Tibial nerve (tissue), 4 donors: Measurements from ENCODE around the gene RIOX2. TPM values are rescaled to one million over a fixed set of nuclear protein-coding genes. Genes with fewer than 3 reads are reported as not detected.

Experiments
- DNase-seq, 2 donors: peaks; one replicate each; pipeline ENCODE4 v3.0.0-alpha.2; 2019; ENCODE audit warnings: low spot score in 2 of 2
- H3K27ac ChIP-seq, 4 donors: fragments of 200-600 bp; sonication (generic) in 3 of 4; one replicate each; pipeline ENCODE4 v1.5.1; 2017 to 2019; ENCODE audit warnings: mild to moderate bottlenecking in 1 of 4
- H3K27me3 ChIP-seq, 2 donors: fragments of 200-600 bp; sonication (generic) in 1 of 2; one replicate each; pipeline versions ENCODE4 v1.5.1 to v1.6.0; 2017 to 2019
- H3K36me3 ChIP-seq, 3 donors: fragments of 200-600 bp; sonication (generic); one replicate each; pipeline ENCODE4 v1.5.1; 2018 to 2019
- H3K4me1 ChIP-seq, 4 donors: fragments of 200-600 bp; sonication (generic) in 3 of 4; one replicate each; pipeline ENCODE4 v1.5.1; 2017 to 2019
- H3K4me3 ChIP-seq, 4 donors: fragments of 200-600 bp; sonication (generic) in 3 of 4; one replicate each; pipeline ENCODE4 v1.5.1; 2017 to 2019; ENCODE audit warnings: mild to moderate bottlenecking in 1 of 4, moderate library complexity in 1 of 4
- H3K9me3 ChIP-seq, 4 donors: fragments of 200-600 bp; sonication (generic) in 3 of 4; one replicate each; pipeline ENCODE4 v1.5.1; 2017 to 2019
- CTCF ChIP-seq, 5 experiments: fragments of 200-600 bp in 3 of 5; fragments of 450-650 bp in 2 of 5; sonication (generic) in 3 of 5; IDR thresholded peaks; one replicate each; pipeline ENCODE4 v1.5.1; 2016 to 2019; ENCODE audit warnings: antibody characterized with exemption in 5 of 5, mild to moderate bottlenecking in 3 of 5, moderate library complexity in 2 of 5
- EP300 ChIP-seq, 2 donors: sonication (generic); formaldehyde crosslinking; IDR thresholded peaks; one replicate each; pipeline ENCODE4 v1.6.1; 2017; ENCODE audit warnings: antibody characterized with exemption in 2 of 2, mild to moderate bottlenecking in 1 of 2
- POLR2A ChIP-seq, 2 donors: fragments of 450-650 bp; IDR thresholded peaks; one replicate each; pipeline ENCODE4 v1.6.1; 2017; ENCODE audit warnings: antibody characterized with exemption in 2 of 2, mild to moderate bottlenecking in 2 of 2, moderate library complexity in 2 of 2
- WGBS, 2 donors: methylation state at CpG; one replicate each; pipeline ENCODE4 v1.1.5; 2018; 5-methylcytosine and 5-hydroxymethylcytosine counted together
- total RNA-seq, 4 donors: library from RNA; depleted of rRNA; stranded (reverse); fragments of >200 nt; gene quantifications; one replicate each; pipeline ENCODE4 v1.1.0, GENCODE V29; 2016

RIOX2 gene
- total RNA-seq, 4 donors from 2014 or later = 24.9 to 27.0 (median 26.8) TPM

GRCh38 chr3:97990624-97991292 lies 18.5 kb upstream of the RIOX2 start:
- WGBS, 2 donors = 33 to 43% methylated on average over 2 of the region's 2 CpGs
- TF ChIP-seq CTCF (IDR thresholded peaks at IDR 0.05) (no peak), EP300 (IDR thresholded peaks at IDR 0.05) (no peak), POLR2A (IDR thresholded peaks at IDR 0.05) (no peak)
- H3K4me3 ChIP-seq = no peak overlapping the region
- H3K9me3 ChIP-seq = no peaks in the 10 kb centered on the region
- H3K4me1 ChIP-seq = no peaks in the 10 kb centered on the region
- H3K27me3 ChIP-seq = no peaks in the 10 kb centered on the region
- no peaks in the 10 kb centered on the region for H3K36me3 ChIP-seq
- no peak overlapping the region for H3K27ac ChIP-seq
- no peak for DNase-seq

- WGBS, 2 donors = 95 to 98% methylated on average over 3 of the region's 3 CpGs
- no peaks in the 10 kb centered on the region for H3K36me3 ChIP-seq
- H3K27me3 ChIP-seq = no peaks in the 10 kb centered on the region
Measured at GRCh38 chr3:97988784-97989568, 16.7 kb upstream of the RIOX2 start.

GRCh38 chr3:97987306-97987705 lies 15.1 kb upstream of the RIOX2 start:
- Histone ChIP-seq H3K27me3 (no peaks in the 10 kb centered on the region), H3K27ac (no peak overlapping the region), H3K36me3 (no peaks in the 10 kb centered on the region), H3K9me3 (no peaks in the 10 kb centered on the region), H3K4me3 (no peak overlapping the region), H3K4me1 (peaks cover 0 to 20% (median 5%) of the 10 kb centered on the region in 4 donors)
- DNase-seq = no peak
- TF ChIP-seq POLR2A (IDR thresholded peaks at IDR 0.05) = no peak
- no peak for TF ChIP-seq CTCF (IDR thresholded peaks at IDR 0.05)
- no peak for TF ChIP-seq EP300 (IDR thresholded peaks at IDR 0.05)
- 71 to 79% methylated on average over 2 of the region's 2 CpGs for WGBS, 2 donors

More at GRCh38 chr3:97988784-97989568, 16.7 kb upstream of the RIOX2 start:
- Histone ChIP-seq H3K4me3 (no peak overlapping the region), H3K4me1 (peaks cover 0 to 6% (median 0%) of the 10 kb centered on the region in 4 donors), H3K9me3 (no peaks in the 10 kb centered on the region), H3K27ac (no peak overlapping the region)
- TF ChIP-seq EP300 (IDR thresholded peaks at IDR 0.05) (no peak), POLR2A (IDR thresholded peaks at IDR 0.05) (no peak), CTCF (IDR thresholded peaks at IDR 0.05) (no peak)
- DNase-seq = no peak

- H3K4me3 ChIP-seq = no peak overlapping the region
- peaks cover 0 to 30% (median 6%) of the 10 kb centered on the region in 4 donors for H3K4me1 ChIP-seq
- no peaks in the 10 kb centered on the region for H3K9me3 ChIP-seq
- H3K27ac ChIP-seq = peak overlapping the region in 1 of 4 donors; percentile 48
- DNase-seq = no peak
- TF ChIP-seq CTCF (IDR thresholded peaks at IDR 0.05) (no peak), POLR2A (IDR thresholded peaks at IDR 0.05) (no peak), EP300 (IDR thresholded peaks at IDR 0.05) (no peak)
- no peaks in the 10 kb centered on the region for H3K27me3 ChIP-seq
- H3K36me3 ChIP-seq = no peaks in the 10 kb centered on the region
- 11 to 12% methylated on average over 2 of the region's 2 CpGs for WGBS, 2 donors
Measured at GRCh38 chr3:97983933-97984491, 11.8 kb upstream of the RIOX2 start.

GRCh38 chr3:97981886-97982285 lies 9.7 kb upstream of the RIOX2 start:
- Histone ChIP-seq H3K9me3 (no peaks in the 10 kb centered on the region), H3K36me3 (no peaks in the 10 kb centered on the region), H3K4me1 (peaks cover 0 to 30% (median 6%) of the 10 kb centered on the region in 4 donors), H3K4me3 (no peak overlapping the region), H3K27me3 (no peaks in the 10 kb centered on the region), H3K27ac (peak overlapping the region in 1 of 4 donors; percentile 18)
- peak in 1 of 2 donors; percentile 13 for DNase-seq
- WGBS, 2 donors = 47 to 53% methylated on average over 3 of the region's 3 CpGs
- TF ChIP-seq EP300 (IDR thresholded peaks at IDR 0.05) (peak; percentile 10 to 38), POLR2A (IDR thresholded peaks at IDR 0.05) (no peak)
